NCI-H460 (cell line): ENCODE data around the gene PRELP. TPM values are rescaled to one million over a fixed set of nuclear protein-coding genes. Genes with fewer than 3 reads are reported as not detected.

Source experiments
- total RNA-seq: library from RNA; depleted of rRNA; stranded (reverse); fragments of >200 nt; shearing (Covaris generic); gene quantifications from 2 replicates; pipeline ENCODE4 v1.2.3, GENCODE V29; 2014; rRNA removed

The PRELP gene
- total RNA-seq, 1 experiment from 2014 or later: not detected

Other genes with a start within 250 kb of the PRELP start
- gene CHIT1, start 246.1 kb upstream of the PRELP start, total RNA-seq: not detected in 2 replicates
- gene BTG2, start 170.3 kb upstream of the PRELP start, total RNA-seq: 19.6 and 19.9 TPM in 2 replicates
- 0.38 and 0.45 TPM in 2 replicates for gene FMOD, start 124.7 kb upstream of the PRELP start, total RNA-seq
- gene OPTC, start 18.3 kb downstream of the PRELP start, total RNA-seq: not detected in 2 replicates
- gene ATP2B4, start 151.0 kb downstream of the PRELP start, total RNA-seq: 6.5 and 7.1 TPM in 2 replicates